Measurements from ENCODE around the gene DIPK2A.

GRCh38 chr3:143952569-143953072, 19.0 kb upstream of the DIPK2A start:
- no peak for TF ChIP-seq FOXM1 (IDR thresholded peaks at IDR 0.05; ENCODE audit: borderline replicate concordance, low read depth)
- TF ChIP-seq RAD21 (IDR thresholded peaks at IDR 0.05; ENCODE audit: low read depth): no peak
- TF ChIP-seq EP300 (IDR thresholded peaks at IDR 0.05; ENCODE audit: borderline replicate concordance): no peak
- TF ChIP-seq USF1 (IDR thresholded peaks at IDR 0.05): no peak
- no peak for TF ChIP-seq CEBPB (IDR thresholded peaks at IDR 0.05)
- TF ChIP-seq TAF1 (IDR thresholded peaks at IDR 0.05; ENCODE audit: low read depth): no peak
- no peak for TF ChIP-seq REST (IDR thresholded peaks at IDR 0.05; ENCODE audit: low read depth)
- no peak for TF ChIP-seq CREB1 (IDR thresholded peaks at IDR 0.05; ENCODE audit: low read depth)
- no peak for TF ChIP-seq YY1 (IDR thresholded peaks at IDR 0.05; ENCODE audit: low read depth)
- no peak for TF ChIP-seq NFIC (IDR thresholded peaks at IDR 0.05)

Data from Ishikawa (cell line).